ENCODE measurements around the gene PIAS1.
"Not testable (repeated sequence)": the region's sequence is repeated elsewhere in the genome, so short reads cannot be mapped to it uniquely, and the experiment has no call there.

Gene PIAS1

DNA sequence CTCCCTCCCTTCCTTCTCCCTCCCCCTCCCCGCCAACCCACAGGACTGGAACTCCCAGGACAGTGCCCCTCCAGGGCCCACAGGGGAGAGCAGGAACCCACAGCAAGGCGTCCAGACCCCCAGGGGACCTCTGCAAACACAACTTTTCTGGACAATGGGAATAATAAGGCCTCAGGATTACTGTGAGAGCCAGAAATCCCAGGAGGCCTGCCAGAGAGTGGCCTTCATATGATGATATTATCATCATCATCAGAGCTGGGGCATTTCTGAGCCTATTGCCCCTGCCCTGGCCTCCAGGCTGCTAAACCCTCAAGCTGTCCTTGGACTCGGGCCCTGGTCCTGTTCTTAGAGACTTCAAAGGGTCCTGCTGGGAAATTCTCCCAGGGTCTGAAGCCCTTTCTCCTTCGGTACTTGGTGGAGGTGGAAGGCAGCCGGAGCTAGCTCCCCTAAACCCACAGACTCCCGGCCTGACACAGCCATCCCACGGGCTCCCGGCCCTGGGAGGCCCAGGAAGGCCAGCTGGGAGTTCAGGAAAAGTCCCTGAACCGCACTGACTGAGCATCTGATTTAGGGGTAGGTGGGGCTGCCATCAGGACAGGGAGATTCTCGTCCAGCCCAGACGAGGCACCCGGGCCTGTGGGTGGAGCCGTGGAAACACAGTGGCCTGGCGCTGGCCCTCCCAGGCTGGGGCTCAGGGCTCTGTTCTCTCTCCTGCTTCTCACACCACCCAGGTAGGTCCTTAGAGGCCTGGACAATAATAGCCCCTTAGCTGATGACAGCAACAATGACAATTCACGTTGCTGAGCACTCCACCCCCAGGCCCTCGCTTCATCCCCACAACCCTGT lies 146.1 kb downstream of the PIAS1 start:
- no peaks in the 10 kb centered on the region for H4K20me1 ChIP-seq (ENCODE audit: insufficient read depth)
- no peak overlapping the region for H3K9ac ChIP-seq
- TF ChIP-seq, protein P1, sequence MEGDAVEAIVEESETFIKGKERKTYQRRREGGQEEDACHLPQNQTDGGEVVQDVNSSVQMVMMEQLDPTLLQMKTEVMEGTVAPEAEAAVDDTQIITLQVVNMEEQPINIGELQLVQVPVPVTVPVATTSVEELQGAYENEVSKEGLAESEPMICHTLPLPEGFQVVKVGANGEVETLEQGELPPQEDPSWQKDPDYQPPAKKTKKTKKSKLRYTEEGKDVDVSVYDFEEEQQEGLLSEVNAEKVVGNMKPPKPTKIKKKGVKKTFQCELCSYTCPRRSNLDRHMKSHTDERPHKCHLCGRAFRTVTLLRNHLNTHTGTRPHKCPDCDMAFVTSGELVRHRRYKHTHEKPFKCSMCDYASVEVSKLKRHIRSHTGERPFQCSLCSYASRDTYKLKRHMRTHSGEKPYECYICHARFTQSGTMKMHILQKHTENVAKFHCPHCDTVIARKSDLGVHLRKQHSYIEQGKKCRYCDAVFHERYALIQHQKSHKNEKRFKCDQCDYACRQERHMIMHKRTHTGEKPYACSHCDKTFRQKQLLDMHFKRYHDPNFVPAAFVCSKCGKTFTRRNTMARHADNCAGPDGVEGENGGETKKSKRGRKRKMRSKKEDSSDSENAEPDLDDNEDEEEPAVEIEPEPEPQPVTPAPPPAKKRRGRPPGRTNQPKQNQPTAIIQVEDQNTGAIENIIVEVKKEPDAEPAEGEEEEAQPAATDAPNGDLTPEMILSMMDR (conservative IDR thresholded peaks at IDR 0.05; ENCODE audit: low read depth, low read length) = no peak
- H3K4me1 ChIP-seq (ENCODE audit: low read depth, poor library complexity, severe bottlenecking) = no peaks in the 10 kb centered on the region
- H3K36me3 ChIP-seq (ENCODE audit: insufficient read depth) = no peaks in the 10 kb centered on the region
- H3K4me2 ChIP-seq = no peak overlapping the region
- H3K27me3 ChIP-seq (ENCODE audit: insufficient read depth, low read depth) = no peaks in the 10 kb centered on the region
- no peak overlapping the region for H2AFZ ChIP-seq (ENCODE audit: low read depth)
- H3K79me2 ChIP-seq (ENCODE audit: insufficient read depth, low read depth) = no peaks in the 10 kb centered on the region
- H3K4me3 ChIP-seq (IDR thresholded peaks at IDR 0.05; ENCODE audit: insufficient read depth, low read depth, low read length) = no peak overlapping the region
- no peak overlapping the region for H3K27ac ChIP-seq

DNA sequence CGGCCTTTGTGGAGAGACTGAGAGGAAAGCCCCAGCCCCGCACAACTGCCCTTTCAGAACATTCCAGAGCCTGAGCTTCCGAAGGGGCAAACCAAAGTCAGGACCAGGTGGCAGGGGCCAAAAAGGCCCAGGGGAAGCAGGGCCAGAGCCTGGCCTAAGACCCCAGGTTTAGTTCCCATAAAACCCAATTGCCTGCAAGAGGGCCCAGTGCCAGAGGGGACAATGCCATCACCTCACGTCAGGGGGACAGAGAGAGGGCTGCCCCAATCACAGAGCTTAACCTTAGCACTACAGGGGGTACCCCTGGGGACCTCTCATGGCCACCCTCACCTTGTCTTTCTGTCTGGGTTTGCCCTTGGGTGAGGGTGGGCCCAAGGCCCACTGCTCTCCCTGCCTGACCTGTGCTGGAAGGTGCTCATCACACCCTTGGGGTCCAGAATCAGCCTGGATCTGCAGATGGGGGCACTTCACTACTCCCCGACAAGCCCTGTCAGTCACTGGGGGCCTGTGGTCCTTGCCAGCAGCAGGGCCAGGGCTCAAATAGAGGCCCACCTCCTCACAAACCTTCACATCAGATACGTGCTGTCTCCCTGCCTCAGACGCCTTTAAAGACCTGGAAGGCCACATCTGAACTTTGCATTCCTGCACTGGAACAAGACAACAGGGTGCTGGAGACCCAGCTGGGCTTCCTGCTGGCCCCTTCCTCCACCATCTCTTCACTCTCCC lies 147.2 kb downstream of the PIAS1 start:
- Histone ChIP-seq H3K27me3 (ENCODE audit: insufficient read depth, low read depth) (no peaks in the 10 kb centered on the region), H3K36me3 (ENCODE audit: insufficient read depth) (no peaks in the 10 kb centered on the region), H3K27ac (no peak overlapping the region), H3K4me3 (IDR thresholded peaks at IDR 0.05; ENCODE audit: insufficient read depth, low read depth, low read length) (no peak overlapping the region), H2AFZ (ENCODE audit: low read depth) (no peak overlapping the region), H3K4me2 (no peak overlapping the region), H3K9ac (no peak overlapping the region), H3K79me2 (ENCODE audit: insufficient read depth, low read depth) (no peaks in the 10 kb centered on the region), H3K4me1 (ENCODE audit: low read depth, poor library complexity, severe bottlenecking) (no peaks in the 10 kb centered on the region), H4K20me1 (ENCODE audit: insufficient read depth) (no peaks in the 10 kb centered on the region)
- TF ChIP-seq, protein P1 (conservative IDR thresholded peaks at IDR 0.05; ENCODE audit: low read depth, low read length) = no peak

DNA sequence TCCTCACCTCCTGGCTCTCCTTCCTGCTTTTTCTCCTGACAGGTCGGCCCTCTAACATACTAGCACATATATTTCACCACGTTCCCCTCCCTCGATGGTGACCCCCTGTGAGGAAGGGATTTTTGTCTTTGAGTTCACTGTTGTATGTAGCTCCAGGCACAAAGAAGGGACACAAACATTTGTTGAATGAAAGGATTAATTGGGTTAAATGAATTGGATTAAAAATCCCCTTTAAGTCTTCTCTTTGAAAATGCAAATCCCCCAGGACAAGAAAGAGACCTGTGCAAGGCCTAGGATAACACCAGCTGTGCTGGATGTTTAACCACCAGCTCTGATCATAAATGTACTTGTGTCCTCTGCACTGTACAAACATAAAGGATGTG lies 147.8 kb downstream of the PIAS1 start:
- no peaks in the 10 kb centered on the region for H4K20me1 ChIP-seq (ENCODE audit: insufficient read depth)
- H3K4me3 ChIP-seq (IDR thresholded peaks at IDR 0.05; ENCODE audit: insufficient read depth, low read depth, low read length) = no peak overlapping the region
- no peaks in the 10 kb centered on the region for H3K27me3 ChIP-seq (ENCODE audit: insufficient read depth, low read depth)
- H3K4me1 ChIP-seq (ENCODE audit: low read depth, poor library complexity, severe bottlenecking) = no peaks in the 10 kb centered on the region
- H3K27ac ChIP-seq = no peak overlapping the region
- no peak overlapping the region for H3K9ac ChIP-seq
- H3K79me2 ChIP-seq (ENCODE audit: insufficient read depth, low read depth) = no peaks in the 10 kb centered on the region
- TF ChIP-seq, protein P1 (conservative IDR thresholded peaks at IDR 0.05; ENCODE audit: low read depth, low read length) = no peak
- H2AFZ ChIP-seq (ENCODE audit: low read depth) = no peak overlapping the region
- no peak overlapping the region for H3K4me2 ChIP-seq
- no peaks in the 10 kb centered on the region for H3K36me3 ChIP-seq (ENCODE audit: insufficient read depth)

DNA sequence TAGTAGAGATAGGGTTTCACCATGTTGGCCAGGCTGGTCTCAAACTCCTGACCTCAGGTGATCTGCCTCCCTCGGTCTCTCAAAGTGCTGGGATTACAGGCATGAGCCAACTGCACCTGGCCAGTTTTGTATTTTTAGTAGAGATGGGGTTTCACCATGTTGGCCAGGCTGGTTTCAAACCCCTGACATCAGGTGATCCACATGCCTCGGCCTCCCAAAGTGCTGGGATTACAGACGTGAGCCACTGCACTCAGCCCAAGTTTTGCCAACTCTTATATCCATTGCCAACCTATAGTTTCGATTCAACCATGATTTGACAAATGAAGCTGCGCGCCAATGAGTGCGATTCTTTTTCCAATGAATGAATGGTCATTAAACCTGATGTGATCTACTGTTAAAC lies 148.9 kb downstream of the PIAS1 start:
- H3K4me1 ChIP-seq (ENCODE audit: low read depth, poor library complexity, severe bottlenecking); H3K9ac ChIP-seq; H4K20me1 ChIP-seq (ENCODE audit: insufficient read depth); H3K4me3 ChIP-seq (IDR thresholded peaks at IDR 0.05; ENCODE audit: insufficient read depth, low read depth, low read length); H3K27ac ChIP-seq; H3K36me3 ChIP-seq (ENCODE audit: insufficient read depth); H2AFZ ChIP-seq (ENCODE audit: low read depth); H3K79me2 ChIP-seq (ENCODE audit: insufficient read depth, low read depth); H3K27me3 ChIP-seq (ENCODE audit: insufficient read depth, low read depth); H3K4me2 ChIP-seq: not testable (repeated sequence)

DNA sequence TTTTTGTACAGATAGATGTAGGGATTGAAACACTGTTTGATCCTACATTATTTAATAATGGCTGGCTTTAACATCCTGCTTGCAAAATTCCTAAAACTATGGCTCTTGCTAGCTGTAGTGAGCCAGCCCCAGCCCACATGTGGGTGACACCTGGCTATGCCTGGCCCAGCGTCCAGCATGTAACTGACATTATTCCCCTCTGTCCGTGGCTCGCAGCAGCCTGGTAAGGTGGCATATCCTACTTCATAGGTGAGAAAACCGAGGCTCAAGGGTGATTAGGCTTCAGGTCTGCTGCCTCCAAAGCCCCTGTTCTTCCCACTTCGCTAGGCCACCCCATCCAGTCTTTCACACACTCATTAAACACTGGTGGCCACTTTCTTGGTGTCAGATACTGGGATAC lies 149.4 kb downstream of the PIAS1 start:
- Histone ChIP-seq H3K9ac (no peak overlapping the region), H3K79me2 (ENCODE audit: insufficient read depth, low read depth) (no peaks in the 10 kb centered on the region), H3K27me3 (ENCODE audit: insufficient read depth, low read depth) (no peaks in the 10 kb centered on the region), H3K27ac (no peak overlapping the region), H3K36me3 (ENCODE audit: insufficient read depth) (no peaks in the 10 kb centered on the region), H3K4me3 (IDR thresholded peaks at IDR 0.05; ENCODE audit: insufficient read depth, low read depth, low read length) (no peak overlapping the region), H2AFZ (ENCODE audit: low read depth) (no peak overlapping the region), H4K20me1 (ENCODE audit: insufficient read depth) (no peaks in the 10 kb centered on the region), H3K4me2 (no peak overlapping the region), H3K4me1 (ENCODE audit: low read depth, poor library complexity, severe bottlenecking) (no peaks in the 10 kb centered on the region)
- TF ChIP-seq, protein P1 (conservative IDR thresholded peaks at IDR 0.05; ENCODE audit: low read depth, low read length) = no peak
